Fibroblast of skin of scalp (primary cell): Measurements from ENCODE around the gene INTS12.

Experiments used
- DNase-seq: peaks from one replicate; pipeline ENCODE4 v3.0.0-alpha.2; 2013

Gene INTS12

GRCh38 chr4:105679186-105679585 is 29.3 kb downstream of the INTS12 start:
- no peak for DNase-seq

DNA sequence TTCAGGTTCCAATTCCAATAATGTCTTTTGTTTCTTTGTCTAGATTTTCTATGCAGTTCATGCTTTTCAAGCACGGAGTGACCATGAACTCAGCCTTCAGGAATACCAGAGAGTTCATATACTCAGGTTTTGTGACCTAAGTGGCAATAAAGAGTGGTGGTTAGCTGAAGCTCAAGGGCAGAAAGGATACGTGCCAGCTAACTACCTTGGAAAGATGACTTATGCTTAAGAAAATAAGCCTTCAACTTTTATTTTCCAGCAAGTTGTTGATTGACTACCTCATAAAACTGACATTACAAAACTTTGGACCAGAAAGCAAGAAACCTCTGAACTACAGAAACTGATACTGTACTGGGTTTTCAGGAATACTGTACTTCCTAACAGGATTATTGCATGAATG is 30.8 kb downstream of the INTS12 start:
- DNase-seq, result no peak

GRCh38 chr4:105674011-105674410 is 34.5 kb downstream of the INTS12 start:
- no peak for DNase-seq

- DNase-seq, result no peak
Observed at GRCh38 chr4:105671301-105671700, 37.2 kb downstream of the INTS12 start.

DNA sequence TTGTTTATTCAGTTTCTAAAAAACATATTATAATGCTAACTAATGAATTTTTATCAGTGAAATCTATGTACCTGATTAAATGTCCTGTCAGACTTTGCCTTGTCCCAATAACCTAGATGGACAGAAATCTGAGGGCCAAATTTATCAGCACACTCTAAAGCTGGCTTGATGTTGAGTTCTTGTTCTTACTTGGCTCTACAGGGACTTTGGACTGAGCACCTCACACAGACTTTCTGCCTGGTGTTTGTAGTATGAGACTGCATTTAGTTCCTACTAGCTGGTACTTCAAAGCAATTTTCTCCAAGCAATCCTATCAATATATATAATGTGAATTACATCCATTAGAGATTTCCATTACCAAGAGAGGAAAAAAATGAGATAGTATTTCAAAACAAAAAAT is 37.8 kb downstream of the INTS12 start:
- DNase-seq, result no peak

DNA sequence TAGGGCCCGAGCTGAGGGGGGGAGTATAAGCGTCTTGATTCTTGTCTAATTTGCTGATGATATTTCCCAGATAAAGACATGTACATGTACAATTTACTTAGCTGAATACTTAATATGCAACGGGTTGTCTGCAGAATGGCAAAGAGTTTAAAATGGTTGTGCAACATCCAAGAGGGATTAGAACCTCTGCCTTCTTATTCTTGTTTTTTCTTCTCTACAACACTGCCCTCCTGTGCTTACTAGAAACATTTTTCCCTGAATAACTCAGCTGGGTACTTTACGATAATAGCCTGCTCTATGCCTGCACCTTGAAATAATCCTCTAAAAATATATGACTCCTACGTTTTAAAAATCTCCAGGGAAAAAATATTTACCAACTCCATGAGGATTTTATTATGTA is 41.8 kb downstream of the INTS12 start:
- no peak for DNase-seq

DNA sequence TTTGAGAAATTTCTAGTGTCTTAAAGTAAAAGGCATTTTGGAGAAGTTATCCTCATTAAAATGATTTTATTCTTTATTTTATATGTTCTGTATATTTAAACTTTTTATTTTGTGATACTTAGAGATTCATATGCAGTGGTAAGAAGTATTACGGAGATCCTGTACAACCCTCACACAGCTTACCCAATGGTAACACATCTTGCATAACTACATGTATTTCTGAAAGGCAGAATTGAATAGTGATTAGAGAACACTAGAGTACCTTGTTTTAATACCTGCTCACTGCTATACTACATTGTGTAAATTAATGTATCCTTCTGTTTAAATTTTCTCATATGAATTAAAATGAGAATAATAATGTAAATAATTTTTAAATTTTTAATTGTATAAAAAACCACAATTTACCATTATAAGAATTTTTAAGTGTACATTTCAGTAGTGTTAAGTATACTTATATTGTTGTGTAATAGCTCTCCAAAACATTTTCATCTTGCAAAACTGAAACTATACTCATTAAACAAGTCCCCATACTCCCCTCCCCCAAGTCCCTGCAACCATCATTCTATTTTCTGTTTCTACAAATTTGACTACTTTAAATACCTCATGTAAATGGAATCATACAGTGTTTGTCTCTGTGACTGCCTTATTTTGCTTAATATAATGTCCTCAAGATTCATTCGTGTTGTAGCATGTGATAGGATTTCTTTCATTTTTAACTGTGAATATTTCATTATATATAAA is 45.4 kb downstream of the INTS12 start:
- DNase-seq, result no peak

DNA sequence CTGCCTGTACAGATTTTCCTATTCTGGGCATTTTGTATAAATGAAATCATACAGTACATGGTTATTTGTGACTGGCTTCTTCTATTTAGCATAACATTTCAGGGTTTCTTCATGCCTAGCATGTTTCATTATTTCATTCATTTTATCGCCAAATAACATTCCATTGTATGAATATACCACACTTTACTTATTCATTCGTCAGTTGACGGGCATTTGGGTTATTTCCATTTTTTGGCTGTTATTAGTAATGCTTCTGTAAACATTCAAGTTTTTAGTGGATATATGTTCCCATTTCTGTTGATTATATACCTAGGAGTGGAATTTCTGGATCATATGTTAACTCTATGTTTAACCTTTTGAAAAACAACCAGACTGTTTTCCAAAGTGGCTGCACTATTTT is 47.5 kb downstream of the INTS12 start:
- DNase-seq, result no peak

DNA sequence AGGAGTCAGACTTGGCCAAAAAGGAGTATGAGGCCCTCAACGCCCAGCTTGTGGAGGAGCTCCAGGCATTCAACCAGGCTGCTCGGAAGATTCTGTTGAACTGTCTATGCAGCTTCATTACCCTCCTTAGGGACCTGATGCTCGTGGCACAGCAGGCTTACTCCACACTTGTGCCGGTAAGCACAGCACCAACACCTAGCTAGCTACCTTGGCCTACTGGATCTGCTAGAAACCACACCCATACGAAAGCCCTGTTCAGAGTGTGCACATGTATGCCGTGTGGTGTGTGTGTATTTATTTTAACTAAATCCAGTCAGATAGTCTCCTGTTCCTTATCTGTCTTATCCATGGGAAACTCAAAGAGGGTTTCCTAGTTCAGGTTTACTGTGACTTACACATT is 49.3 kb downstream of the INTS12 start:
- no peak for DNase-seq

DNA sequence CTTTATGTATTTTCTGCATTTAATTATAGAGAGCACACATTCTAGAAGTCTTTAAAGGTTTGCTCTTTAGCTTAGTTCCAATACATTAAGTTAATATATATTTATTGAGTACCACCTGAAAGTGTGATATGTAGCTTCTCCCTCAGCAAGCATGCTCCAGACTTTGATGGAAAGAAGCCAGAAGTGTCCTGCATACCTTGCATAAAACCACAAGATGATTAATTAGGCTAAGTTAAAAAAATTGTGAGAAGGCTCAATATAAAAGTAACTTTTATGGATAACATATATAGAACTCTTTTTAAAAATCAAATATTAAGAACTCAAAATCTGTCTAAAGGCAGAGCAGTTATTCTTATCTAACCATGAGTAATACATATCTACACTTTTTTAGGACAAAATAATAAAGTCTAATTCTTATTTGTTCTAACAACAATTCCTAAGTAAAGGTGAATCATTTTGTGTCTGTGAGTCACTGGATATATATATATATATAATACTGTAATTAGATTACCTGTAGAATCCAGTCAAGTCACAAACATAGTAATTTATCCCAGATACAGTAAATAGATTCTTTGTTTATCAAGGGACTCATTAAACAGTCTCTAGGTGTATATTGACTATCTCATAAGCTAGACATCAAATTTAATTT is 51.2 kb downstream of the INTS12 start:
- no peak for DNase-seq

GRCh38 chr4:105652286-105652888 is 56.1 kb downstream of the INTS12 start:
- no peak for DNase-seq

DNA sequence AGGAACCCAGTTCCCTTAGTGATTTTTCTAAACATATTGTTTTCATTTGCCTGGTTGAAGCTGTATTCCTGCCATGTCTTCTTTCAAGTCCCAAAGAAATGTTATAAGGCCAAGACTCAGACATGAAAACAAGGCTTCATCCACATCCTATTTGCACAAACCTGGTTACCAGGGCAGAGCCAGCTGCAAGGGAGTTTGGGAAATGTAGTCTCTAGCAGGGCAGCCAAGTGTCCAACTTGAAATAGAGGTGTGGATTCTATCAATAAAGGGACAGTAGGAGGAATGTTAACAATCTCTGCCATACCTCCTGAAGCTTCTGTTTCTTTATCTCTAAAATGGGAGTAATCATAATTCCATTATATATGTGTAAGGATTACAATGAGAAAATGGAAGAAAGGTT is 56.6 kb downstream of the INTS12 start:
- DNase-seq, result no peak

DNA sequence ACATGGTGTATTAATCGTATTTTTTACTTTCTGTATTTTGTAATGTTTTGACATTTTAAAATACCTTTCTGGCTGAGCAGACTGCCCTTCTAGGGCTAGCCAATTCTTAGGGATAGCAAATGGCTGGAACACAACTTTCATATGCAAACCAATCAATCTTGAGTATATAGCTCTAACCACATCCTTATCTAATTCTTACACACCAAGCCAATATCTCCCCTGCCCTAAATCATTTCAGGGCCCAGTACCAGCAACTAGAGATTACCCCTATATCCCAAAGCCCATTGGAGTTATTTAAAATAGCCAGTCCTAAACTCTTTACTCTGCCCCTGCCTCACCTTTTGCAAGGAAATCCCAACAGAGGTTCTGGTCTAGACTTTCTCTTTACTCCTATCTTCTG is 58.3 kb downstream of the INTS12 start:
- no peak for DNase-seq

DNA sequence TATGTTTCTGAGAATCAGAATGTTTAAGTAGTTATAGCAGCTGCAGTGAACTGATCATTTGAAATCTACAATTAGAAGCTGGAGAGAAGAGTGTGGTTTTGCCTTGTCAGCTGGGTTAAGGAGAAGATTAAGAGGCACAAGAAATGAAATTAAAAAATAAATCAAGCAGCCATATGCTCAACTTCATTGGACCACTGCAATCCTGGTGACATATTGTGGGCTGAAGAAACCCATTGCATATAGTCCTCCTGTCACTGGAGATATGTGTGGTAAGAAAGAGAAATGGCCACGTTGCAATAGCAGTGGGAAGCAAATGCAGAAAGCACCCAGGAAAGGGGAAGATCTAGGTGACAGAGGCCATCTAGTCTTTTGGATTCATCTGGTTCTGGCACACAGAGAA is 63.0 kb downstream of the INTS12 start:
- DNase-seq, result no peak

DNA sequence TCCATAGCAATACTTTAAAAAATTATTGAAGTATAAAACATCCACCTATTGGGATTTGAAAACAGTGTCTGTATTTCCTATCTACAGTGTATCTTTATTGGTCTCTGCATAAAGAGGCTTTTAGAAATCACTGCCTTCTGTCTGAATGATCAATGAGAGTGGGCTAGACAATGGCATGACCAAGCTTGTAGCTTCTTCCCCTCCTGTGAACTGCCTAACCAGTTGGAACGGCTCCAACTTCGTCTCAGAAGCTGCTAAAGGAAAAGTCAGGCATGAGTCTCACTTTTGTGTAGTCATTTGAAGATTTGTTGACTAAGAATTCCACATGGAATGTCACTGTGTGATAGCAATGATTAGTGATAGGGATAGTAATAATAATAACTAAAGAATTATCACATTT is 64.2 kb downstream of the INTS12 start:
- DNase-seq, result no peak

GRCh38 chr4:105641845-105642244 is 66.6 kb downstream of the INTS12 start:
- no peak for DNase-seq

GRCh38 chr4:105637408-105638176 is 70.9 kb downstream of the INTS12 start:
- peak; percentile 7 for DNase-seq

GRCh38 chr4:105634402-105635080 is 73.9 kb downstream of the INTS12 start:
- DNase-seq, result no peak

DNA sequence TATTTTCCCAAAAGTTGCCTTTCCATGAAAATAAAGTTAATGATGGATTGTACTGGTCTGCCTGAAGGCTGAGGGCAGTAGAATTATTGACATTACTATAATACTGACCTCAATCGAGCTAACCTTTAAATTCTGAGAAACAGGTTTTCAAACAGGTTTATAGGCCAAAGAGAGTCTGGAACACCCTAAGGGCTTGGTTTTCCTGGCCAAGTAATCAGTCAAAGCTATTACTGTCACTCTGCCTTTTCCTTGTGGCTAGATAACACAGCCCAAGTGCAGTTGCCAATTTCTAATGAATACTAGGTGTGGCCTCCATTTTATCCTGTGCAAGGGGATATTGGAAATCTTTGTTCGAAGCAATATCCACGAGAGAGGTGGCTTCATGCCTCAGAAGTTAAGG is 75.2 kb downstream of the INTS12 start:
- DNase-seq, result no peak
